CD4-positive, alpha-beta T cell treated with Interleukin-17A for 1 hour (primary cell): ENCODE measurements around the gene CSPG5.
A peak's percentile ranks its signal among the peaks of the same experiment; 100 is the strongest.

ENCODE experiments used
- DNase-seq: peaks from one replicate; pipeline ENCODE4 v3.0.0-alpha.2; 2020

Gene CSPG5

GRCh38 chr3:47578691-47579632 is at the start of gene CSPG5:
CSPG5 (minus strand) TSS chr3:47578865; CDS start chr3:47578693, 172 bp downstream.
- peak; percentile 17 for DNase-seq

DNA sequence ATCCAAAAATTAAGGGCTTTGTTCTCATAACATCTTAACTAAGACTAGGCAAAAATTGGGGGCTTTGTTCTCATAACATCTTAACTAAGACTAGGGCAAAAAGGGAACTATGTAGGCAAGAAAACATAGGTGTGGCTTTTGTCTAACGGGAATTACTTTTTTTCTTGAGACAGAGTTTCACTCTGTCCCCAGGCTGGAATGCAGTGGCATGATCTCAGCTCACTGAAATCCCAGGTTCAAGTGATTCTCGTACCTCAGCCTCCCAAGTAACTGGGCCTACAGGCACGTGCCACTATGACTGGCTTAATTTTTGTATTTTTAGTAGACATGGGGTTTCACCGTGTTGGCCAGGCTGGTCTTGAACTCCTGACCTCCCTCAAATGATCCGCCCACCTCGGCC is 49.8 kb upstream of the CSPG5 start:
- DNase-seq: no peak

DNA sequence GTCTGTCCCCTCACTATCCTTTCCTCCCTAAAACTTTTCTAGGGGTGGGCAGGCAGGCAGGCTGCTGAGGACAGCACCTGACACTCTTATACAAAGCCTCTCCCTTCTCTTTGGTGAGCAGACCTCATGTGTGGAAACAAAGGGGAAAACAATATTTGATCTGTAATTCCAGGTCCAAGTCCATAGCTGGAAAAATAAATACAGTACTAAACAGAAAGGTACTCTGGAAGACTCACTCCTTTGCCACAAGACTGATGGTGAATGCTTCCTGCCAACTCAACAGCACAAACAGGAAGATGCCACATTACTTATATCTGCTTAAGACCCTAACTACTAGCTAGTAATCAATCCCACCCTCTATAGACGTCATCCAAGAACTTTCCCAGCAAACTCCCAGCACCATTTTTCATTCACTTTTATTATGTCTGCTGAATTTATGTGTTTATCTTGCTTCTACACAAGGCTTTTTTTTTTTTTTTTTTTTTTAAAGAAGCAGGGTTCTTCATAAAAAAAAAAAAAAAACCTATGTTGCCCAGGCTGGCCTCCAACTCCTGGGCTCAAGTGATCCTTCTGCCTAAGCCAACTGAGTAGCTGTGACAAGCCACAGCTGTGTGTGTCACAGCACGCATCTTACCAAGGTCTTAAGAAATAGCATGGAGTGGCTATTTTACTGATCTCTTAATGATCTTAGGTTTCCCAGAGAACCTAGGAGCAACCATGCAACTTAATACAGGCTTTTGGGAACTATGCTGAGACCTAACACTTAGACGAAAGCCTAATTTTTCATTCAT is 44.2 kb upstream of the CSPG5 start:
- no peak for DNase-seq

GRCh38 chr3:47617086-47618010 is 38.7 kb upstream of the CSPG5 start:
- DNase-seq: no peak

GRCh38 chr3:47614788-47615187 is 36.1 kb upstream of the CSPG5 start:
- no peak for DNase-seq

DNA sequence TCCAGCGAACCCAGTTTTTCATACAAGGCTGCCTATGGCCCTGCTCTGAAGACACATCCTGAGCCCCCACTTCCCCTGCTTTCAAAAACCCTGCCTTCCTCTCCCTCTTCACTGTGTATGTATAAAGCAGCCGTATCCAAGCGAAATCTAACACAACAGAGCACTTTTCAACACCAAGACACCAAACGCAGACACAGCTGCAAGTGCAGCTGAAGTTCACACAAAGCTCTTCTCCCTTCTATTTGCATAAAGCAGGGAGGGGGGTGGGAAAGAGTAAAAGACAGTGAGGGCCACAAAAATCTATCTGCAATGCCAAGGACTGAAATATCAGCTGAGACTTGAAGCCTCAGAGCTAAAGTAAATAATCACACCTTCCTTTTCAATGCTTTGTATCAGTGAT is 35.1 kb upstream of the CSPG5 start:
- DNase-seq: no peak

GRCh38 chr3:47612879-47613278 is 34.2 kb upstream of the CSPG5 start:
- DNase-seq: no peak

- no peak for DNase-seq
Measured at GRCh38 chr3:47612178-47612577, 33.5 kb upstream of the CSPG5 start.

DNA sequence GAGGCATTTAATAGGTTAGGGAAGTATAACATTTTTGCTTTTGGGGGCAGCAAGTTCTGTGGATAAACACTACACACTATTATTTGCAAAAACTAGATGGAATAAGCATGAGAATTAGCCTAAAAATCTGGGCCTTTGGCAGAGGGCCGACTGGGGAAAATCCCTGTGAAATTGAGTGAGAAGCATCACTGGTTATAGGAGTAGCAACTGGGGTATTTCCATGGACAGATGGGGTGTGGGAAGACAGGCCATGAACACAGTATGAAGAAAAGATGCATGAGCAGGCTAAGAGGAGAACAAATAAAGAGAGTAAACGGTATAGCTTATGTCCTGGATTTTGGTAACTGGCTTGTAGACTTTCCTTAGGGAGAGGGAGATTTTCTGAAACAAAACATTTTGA is 32.9 kb upstream of the CSPG5 start:
- DNase-seq: no peak

- no peak for DNase-seq
Measured at GRCh38 chr3:47610583-47610982, 31.9 kb upstream of the CSPG5 start.

- DNase-seq: no peak
Measured at GRCh38 chr3:47607335-47607734, 28.7 kb upstream of the CSPG5 start.

DNA sequence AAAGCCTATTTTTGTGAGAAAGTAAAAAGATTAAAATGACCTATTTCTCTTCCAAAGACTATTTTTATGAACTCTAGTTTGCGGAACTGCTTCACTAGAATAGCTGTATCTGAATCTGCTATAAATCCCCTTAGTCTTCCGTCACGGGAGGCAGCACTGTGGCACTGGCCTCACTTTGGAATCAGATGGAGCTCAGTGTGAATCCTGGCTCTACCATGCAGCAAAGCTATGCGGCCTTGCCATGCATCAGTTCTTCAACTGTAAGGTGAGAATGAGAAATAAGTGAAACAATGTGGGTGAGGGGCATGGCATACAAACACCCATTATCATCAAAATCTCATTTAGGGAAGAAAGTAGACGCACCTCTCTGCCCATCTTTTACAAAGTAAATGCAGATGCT is 27.5 kb upstream of the CSPG5 start:
- DNase-seq: no peak

DNA sequence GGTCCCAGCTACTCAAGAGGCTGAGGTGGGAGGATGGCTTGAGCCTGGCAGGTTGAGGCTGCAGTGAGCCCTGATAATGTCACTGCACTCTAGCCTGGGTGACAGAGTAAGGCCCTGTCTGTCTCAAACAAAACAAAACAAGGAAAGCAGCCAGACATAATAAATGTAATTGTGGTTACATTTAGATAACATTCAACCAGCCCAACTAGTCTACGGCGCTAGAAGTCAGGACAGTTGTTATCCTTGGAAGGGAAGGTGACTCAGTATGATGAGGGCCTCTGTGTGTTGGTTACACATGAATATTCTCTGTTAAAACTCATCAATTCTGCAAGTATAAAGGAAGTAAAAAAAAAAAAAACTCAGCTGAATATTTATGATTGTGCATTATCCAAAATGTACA is 27.0 kb upstream of the CSPG5 start:
- no peak for DNase-seq

DNA sequence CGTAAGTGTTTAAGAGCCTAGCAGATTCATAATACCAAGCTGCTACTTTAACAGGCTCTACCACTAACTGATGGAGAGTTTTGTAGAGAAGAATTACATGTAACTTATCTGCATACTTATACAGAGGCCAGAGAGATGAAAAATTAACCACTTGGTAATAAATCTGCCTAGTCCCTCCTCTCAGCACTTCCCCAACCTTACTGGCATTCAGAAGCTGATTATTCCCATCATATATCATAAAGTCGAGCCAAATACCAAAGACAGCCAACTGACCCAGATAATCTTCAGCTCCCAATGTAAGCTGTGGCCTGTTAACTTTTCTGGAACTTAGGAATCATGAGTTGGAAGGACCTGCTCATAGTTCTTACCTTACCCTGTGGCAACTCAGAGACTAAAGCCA is 25.5 kb upstream of the CSPG5 start:
- no peak for DNase-seq

- no peak for DNase-seq
Measured at GRCh38 chr3:47603332-47603731, 24.7 kb upstream of the CSPG5 start.

GRCh38 chr3:47601281-47601680 is 22.6 kb upstream of the CSPG5 start:
- no peak for DNase-seq

GRCh38 chr3:47594792-47595191 is 16.1 kb upstream of the CSPG5 start:
- DNase-seq: no peak

- no peak for DNase-seq
Measured at GRCh38 chr3:47592066-47592795, 13.6 kb upstream of the CSPG5 start.

DNA sequence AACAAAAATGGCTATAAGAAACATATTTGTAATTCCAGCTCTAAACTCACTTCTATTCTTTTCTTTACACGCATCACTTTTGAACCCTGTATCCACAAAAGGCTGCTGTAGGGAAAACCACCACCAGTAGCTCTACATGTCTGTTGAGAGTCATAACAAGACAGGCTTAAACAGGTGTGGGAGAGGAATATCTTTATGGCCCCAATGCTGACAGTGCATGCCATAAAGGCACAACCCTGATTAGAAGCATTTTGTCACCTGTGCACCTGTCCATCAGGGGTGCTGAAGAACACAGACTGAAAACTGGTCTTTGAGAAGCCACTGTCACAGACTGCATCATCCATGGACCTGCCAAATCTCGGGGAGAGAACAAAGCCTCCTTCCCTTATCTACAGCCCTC is 11.6 kb upstream of the CSPG5 start:
- no peak for DNase-seq

DNA sequence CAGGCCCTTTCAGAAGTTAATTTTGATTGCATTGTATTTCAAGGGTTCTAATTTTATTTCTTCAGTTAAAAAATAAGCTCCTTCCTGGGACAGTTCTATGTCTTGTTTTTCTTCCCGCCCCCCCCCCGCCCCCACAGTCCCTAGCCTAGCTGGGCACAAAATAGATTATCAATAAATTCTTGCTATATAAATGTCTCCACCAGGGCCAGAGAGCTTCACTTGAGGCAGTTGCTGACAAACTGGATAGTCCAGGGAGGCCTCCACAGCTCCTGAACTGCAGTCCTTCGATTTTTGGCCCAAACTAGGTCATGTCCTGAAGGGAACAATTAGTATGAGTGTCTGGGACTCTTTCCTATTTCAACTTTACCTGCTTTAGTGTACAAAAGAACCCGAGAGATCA is 9.9 kb upstream of the CSPG5 start:
- no peak for DNase-seq

GRCh38 chr3:47588053-47588452 is 9.4 kb upstream of the CSPG5 start:
- DNase-seq: no peak

DNA sequence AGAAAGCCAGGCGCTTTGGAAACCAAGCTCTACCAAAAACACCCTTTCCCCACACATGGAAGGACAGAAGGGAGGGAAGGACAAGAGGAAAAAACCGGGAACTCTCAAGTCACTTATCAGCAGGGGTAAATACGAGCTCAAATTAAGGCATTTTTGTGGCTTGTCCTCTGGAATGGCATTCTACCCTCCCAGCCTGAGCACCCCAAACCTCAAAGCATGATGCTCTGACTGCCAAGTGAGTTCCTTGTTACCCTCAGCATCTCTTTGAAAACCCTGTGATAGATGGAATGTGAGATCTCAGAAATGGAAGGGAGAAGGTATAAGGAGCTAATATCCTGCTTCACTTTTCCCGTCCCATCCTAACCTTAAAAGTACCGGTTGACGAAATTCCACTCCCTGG is 8.1 kb upstream of the CSPG5 start:
- no peak for DNase-seq
